Hepatocyte (in vitro differentiated cells): Measurements from ENCODE around the gene RGL3.

ENCODE experiments used
- CTCF ChIP-seq: fragments of 200-600 bp; sonication (generic); IDR thresholded peaks from 2 replicates; pipeline ENCODE4 v1.5.1; 2016; ENCODE audit warnings: antibody characterized with exemption, mild to moderate bottlenecking; ENCODE audit not compliant: poor library complexity
- EZH2phosphoT487 ChIP-seq: fragments of 200-600 bp; sonication (generic); IDR thresholded peaks from one replicate; pipeline ENCODE4 v1.6.1; 2018; ENCODE audit warnings: antibody characterized with exemption, mild to moderate bottlenecking, low read depth, moderate library complexity; ENCODE audit not compliant: unreplicated experiment, severe bottlenecking

- TF ChIP-seq CTCF: no peak
- TF ChIP-seq EZH2phosphoT487: no peak
Observed at GRCh38 chr19:11364296-11364904, 54.7 kb downstream of the RGL3 start.
